ENCODE data around the gene BAIAP2L2.

Gene BAIAP2L2

GRCh38 chr22:38107692-38108515, 2.6 kb downstream of the BAIAP2L2 start:
- no peak for DNase-seq (ENCODE audit: low read depth in 2 of 2)

- no peak for DNase-seq (ENCODE audit: low read depth in 2 of 2)
Observed at GRCh38 chr22:38106814-38107578, 3.5 kb downstream of the BAIAP2L2 start.

- no peak for DNase-seq (ENCODE audit: low read depth in 2 of 2)
Observed at GRCh38 chr22:38104084-38104483, 6.4 kb downstream of the BAIAP2L2 start.

- DNase-seq (ENCODE audit: low read depth in 2 of 2): no peak
Observed at GRCh38 chr22:38103641-38104040, 6.8 kb downstream of the BAIAP2L2 start.

- DNase-seq (ENCODE audit: low read depth in 2 of 2): no peak
Observed at GRCh38 chr22:38098410-38099249, 11.9 kb downstream of the BAIAP2L2 start.

- DNase-seq (ENCODE audit: low read depth in 2 of 2): no peak
Observed at GRCh38 chr22:38097557-38098409, 12.7 kb downstream of the BAIAP2L2 start.

- no peak for DNase-seq (ENCODE audit: low read depth in 2 of 2)
Observed at GRCh38 chr22:38097058-38097457, 13.4 kb downstream of the BAIAP2L2 start.

- DNase-seq (ENCODE audit: low read depth in 2 of 2): no peak
Observed at GRCh38 chr22:38089474-38089851, 21.0 kb downstream of the BAIAP2L2 start.

- no peak for DNase-seq (ENCODE audit: low read depth in 2 of 2)
Observed at GRCh38 chr22:38088629-38089473, 21.6 kb downstream of the BAIAP2L2 start.

GRCh38 chr22:38087855-38088254, 22.6 kb downstream of the BAIAP2L2 start:
- DNase-seq (ENCODE audit: low read depth in 2 of 2): no peak

GRCh38 chr22:38086942-38087341, 23.5 kb downstream of the BAIAP2L2 start:
- DNase-seq (ENCODE audit: low read depth in 2 of 2): no peak

GRCh38 chr22:38086001-38086845, 24.3 kb downstream of the BAIAP2L2 start:
- no peak for DNase-seq (ENCODE audit: low read depth in 2 of 2)

- no peak for DNase-seq (ENCODE audit: low read depth in 2 of 2)
Observed at GRCh38 chr22:38085501-38085900, 25.0 kb downstream of the BAIAP2L2 start.

GRCh38 chr22:38085056-38085455, 25.4 kb downstream of the BAIAP2L2 start:
- no peak for DNase-seq (ENCODE audit: low read depth in 2 of 2)

GRCh38 chr22:38083931-38084631, 26.4 kb downstream of the BAIAP2L2 start, which contains the start of gene SLC16A8:
SLC16A8 (minus strand) TSS chr22:38084184; CDS start chr22:38082873, 1,311 bp downstream.
- DNase-seq (ENCODE audit: low read depth in 2 of 2): no peak

- DNase-seq (ENCODE audit: low read depth in 2 of 2): no peak
Observed at GRCh38 chr22:38082986-38083710, 27.3 kb downstream of the BAIAP2L2 start.

- no peak for DNase-seq (ENCODE audit: low read depth in 2 of 2)
Observed at GRCh38 chr22:38081941-38082828, 28.3 kb downstream of the BAIAP2L2 start.

Data from stimulated activated CD8-positive, alpha-beta memory T cell treated with anti-CD3 and anti-CD28 coated beads, Interleukin-15, amount 100 ng/mL, for 4 hours (primary cell).